ENCODE results near the gene TXNL4A.

DNA sequence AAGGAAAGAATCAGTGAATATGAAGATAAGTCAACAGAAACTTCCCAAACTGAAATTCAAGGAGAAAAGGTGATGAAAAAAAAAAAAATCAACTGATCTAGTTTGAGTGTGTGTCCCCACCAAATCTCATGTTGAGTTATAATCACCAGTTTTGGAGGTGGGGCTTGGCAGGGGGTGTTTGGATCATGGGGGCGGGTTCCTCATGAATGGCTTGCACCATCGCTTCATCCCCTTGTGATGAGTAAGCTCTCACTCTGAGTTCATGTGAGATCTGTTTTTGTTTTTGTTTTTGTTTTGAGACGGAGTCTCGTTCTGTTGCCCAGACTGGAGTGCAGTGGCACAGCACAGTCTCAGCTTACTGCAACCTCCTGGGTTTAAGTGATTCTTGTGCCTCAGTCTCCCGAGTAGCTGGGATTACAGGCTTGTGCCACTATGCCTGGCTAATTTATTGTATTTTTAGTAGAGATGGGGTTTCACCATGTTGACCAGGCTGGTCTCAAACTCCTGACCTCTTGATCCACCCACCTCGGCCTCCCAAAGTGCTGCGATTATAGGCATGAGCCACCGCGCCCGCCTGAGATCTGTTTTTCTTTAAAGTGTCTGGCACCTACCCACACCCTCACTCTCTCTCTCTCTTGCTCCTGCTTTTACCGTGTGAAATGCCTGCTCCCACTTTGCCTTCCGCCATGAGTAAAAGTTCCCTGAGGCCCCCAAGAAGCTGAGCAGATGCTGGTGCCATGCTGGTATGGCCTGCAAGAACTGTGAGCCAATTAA, 32.9 kb downstream of the TXNL4A start:
- TF ChIP-seq POLR2AphosphoS5 (IDR thresholded peaks at IDR 0.05; ENCODE audit: low read depth, low read length), result no peak
- TF ChIP-seq, protein P1, sequence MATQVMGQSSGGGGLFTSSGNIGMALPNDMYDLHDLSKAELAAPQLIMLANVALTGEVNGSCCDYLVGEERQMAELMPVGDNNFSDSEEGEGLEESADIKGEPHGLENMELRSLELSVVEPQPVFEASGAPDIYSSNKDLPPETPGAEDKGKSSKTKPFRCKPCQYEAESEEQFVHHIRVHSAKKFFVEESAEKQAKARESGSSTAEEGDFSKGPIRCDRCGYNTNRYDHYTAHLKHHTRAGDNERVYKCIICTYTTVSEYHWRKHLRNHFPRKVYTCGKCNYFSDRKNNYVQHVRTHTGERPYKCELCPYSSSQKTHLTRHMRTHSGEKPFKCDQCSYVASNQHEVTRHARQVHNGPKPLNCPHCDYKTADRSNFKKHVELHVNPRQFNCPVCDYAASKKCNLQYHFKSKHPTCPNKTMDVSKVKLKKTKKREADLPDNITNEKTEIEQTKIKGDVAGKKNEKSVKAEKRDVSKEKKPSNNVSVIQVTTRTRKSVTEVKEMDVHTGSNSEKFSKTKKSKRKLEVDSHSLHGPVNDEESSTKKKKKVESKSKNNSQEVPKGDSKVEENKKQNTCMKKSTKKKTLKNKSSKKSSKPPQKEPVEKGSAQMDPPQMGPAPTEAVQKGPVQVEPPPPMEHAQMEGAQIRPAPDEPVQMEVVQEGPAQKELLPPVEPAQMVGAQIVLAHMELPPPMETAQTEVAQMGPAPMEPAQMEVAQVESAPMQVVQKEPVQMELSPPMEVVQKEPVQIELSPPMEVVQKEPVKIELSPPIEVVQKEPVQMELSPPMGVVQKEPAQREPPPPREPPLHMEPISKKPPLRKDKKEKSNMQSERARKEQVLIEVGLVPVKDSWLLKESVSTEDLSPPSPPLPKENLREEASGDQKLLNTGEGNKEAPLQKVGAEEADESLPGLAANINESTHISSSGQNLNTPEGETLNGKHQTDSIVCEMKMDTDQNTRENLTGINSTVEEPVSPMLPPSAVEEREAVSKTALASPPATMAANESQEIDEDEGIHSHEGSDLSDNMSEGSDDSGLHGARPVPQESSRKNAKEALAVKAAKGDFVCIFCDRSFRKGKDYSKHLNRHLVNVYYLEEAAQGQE (IDR thresholded peaks at IDR 0.05; ENCODE audit: insufficient read depth in 1 of 2, low read depth in 2 of 2, low read length in 2 of 2), result no peak

Measured in PFSK-1 (cell line).